NCI-H460 (cell line): ENCODE results near the gene RBM19. TPM values are rescaled to one million over a fixed set of nuclear protein-coding genes. Genes with fewer than 3 reads are reported as not detected.

Source experiments
- DNase-seq: peaks from one replicate; pipeline ENCODE4 v3.0.0-alpha.2; 2016; ENCODE audit warnings: low read depth; ENCODE audit errors: extremely low read depth
- total RNA-seq: library from RNA; depleted of rRNA; stranded (reverse); fragments of >200 nt; shearing (Covaris generic); gene quantifications from 2 replicates; pipeline ENCODE4 v1.2.3, GENCODE V29; 2014

The RBM19 gene
- total RNA-seq, 1 experiment from 2014 or later, result 32.6 TPM

DNA sequence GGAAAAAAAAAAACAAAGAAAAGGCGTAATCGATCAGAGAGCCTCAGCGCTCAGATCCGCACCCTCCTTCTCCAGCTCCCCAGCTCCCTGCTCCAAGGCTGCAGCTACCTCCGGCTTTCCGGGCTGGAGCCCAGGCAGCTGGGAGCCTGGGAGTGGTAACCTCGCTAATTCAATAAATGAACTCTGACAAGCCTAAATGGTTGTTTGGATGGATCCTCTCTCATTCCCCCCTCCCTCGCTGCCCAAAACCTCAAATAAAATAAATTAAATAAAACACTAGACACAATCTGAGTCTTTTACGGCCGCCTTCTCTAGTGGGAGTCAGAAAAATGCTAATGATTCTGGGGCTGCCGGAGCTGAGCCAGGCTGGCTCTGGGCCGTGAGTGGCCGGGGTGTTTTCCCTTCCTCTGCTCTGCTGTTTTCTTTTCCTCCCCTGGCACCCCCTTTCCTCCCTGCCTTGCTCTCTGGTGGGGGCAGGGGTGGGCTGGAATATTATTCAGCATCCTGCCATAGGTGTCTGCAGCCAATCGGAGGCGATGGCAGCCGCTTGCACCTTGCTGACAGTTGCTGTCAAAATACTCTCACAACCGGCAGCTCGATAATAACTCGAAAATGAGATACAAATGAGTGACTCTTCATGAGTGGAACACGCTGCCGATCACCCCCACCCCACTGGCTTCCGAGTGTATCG lies 76.1 kb downstream of the RBM19 start:
- no peak for DNase-seq

DNA sequence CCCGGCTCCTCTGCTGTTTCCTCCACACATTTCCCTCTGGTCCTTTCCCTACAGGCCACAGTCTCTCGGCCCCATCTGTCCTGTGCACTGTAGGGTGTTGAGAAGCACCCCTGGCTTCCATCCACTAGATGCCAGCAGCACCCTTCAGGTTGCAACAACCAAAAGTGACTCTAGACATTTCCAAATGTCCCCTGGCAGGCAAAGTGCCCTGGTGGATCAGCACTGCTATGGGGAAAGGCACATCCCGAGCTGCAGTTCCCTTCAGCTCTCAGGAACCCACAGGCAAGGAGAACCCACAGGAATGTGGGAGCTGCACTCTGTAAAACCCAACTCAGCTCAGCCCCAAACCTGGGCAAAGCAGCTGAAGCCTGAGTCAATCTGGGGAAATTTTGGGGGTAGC lies 77.0 kb downstream of the RBM19 start:
- no peak for DNase-seq

DNA sequence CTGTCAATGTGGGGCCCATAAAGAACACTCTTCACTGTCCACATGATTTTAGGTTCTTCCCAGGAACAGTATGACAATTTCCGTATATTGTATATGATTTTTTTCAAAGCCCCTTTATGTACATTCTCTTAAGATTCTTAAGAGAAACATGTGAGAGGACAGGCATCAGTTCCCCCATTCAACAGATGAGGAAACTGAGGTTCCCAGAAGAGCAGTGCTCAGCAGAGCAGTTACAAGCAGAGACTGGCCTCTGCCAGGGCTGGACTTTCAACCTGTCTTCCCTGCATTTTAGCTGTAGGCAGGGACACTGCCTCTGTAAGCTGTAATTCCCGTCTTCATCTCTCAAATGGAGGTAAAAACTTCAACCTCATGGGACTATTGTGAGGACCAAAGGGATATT lies 77.7 kb downstream of the RBM19 start:
- DNase-seq, result no peak

GRCh38 chr12:113887906-113888305 lies 78.2 kb downstream of the RBM19 start:
- no peak for DNase-seq

DNA sequence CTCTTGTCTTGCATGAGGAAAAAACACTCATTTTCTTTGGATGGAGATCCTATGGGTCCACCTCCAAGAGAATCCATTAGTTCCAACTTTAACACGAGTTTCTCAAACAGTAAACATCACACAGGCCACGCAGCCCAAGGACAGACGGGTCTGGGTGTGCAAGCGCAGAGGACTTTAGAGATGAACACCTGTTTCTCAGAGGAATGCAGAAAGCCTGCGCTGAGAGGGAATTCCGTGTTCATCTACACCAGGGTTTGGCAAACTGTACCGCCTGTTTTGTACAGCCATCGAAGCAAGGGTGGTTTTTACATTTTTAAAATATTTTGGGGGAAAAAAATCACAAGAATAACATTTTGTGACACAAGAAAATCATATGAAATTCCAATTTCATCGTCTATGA lies 79.4 kb downstream of the RBM19 start:
- no peak for DNase-seq

- no peak for DNase-seq
These were observed 81.7 kb downstream of the RBM19 start for GRCh38 chr12:113884392-113884791.

GRCh38 chr12:113882690-113883089 lies 83.4 kb downstream of the RBM19 start:
- DNase-seq, result no peak

DNA sequence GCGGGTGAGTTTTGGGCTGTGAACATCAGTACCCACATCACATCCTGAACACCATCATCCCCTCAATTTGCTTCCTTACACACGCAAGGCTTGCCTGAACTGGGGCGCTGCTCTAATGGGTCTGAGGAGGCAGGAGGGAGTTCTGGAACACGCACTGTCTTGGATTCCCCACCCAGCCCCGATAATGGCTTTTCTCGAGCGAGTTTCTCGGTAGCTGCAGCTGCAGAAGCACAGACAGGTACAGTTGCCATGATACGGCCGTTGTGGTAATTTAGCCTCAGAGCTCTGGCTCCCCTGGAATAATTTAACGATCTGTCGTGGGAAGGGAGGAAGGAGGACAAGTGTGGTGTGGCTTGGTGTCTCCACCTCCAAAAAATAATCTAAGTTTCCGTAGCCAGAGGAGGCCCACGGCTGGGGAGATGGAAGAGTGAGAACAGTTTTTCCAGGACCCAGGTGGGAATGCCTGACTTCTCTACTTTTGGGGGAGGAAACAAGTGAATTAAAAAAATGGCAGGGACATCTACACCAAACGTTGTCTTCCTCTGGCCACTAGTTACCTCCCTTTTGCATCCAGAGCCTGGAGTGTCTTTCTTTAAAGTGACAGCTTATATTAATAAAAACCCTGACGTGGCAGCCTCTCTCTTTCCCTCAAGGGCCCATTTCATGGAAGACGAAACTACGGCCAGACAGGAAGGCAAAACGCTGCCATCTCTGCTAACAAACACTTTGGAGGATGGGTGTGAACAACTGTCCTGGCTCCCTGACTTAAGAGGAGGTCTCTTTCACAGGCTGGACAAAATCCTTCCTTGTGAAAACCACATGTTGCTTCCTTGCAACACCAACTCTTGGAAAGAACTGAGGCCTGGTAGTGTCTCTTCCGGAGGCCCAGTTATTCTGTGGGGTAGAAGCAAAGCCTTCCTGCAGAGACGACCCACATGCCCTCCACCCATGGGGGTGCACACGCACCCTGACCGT lies 84.8 kb downstream of the RBM19 start:
- no peak for DNase-seq

DNA sequence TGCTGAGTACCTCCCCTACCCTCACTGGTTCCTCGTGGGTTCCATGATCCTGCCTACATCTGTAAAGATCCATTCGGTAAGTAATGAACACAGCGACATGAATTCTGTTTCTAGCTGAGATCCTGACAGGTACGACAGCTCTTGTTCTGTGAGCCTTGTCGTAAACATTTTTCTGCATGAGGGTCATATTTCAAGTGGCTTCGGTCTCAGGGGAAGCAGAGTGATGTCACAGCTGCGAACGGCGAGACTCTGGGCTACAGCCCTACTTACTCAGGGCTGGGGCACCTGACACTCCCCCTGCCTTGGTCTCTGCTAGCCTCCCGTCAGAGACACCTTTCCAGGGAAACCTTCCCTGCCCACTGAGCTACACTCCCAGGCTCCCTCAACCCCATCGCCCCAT lies 85.8 kb downstream of the RBM19 start:
- DNase-seq, result no peak

- no peak for DNase-seq
These were observed 86.5 kb downstream of the RBM19 start for GRCh38 chr12:113879658-113880057.

GRCh38 chr12:113877607-113878006 lies 88.5 kb downstream of the RBM19 start:
- no peak for DNase-seq

GRCh38 chr12:113876160-113876559 lies 90.0 kb downstream of the RBM19 start:
- DNase-seq, result no peak

GRCh38 chr12:113875691-113876090 lies 90.4 kb downstream of the RBM19 start:
- DNase-seq, result peak; percentile 84

GRCh38 chr12:113874999-113875561 lies 91.0 kb downstream of the RBM19 start:
- DNase-seq, result peak; percentile 74

DNA sequence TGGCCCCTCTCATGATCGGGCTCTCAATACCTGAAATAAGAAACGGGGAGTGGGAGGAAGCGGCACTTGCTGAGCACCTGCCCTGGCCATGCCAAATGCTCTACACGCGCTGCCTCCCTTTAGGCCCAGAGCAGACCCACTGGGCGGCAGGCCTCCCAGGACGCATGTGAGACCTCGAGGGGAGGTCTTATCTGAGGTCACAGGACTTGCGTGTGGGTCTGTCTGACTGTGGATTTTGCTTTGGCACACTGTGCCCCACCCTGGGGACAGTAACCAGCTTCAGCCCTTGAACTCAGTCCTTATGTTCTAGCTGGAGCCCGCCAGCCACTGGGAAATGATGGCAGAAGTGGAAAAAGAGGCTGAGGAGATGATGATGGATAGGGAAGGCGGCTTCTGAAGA lies 91.8 kb downstream of the RBM19 start:
- no peak for DNase-seq

DNA sequence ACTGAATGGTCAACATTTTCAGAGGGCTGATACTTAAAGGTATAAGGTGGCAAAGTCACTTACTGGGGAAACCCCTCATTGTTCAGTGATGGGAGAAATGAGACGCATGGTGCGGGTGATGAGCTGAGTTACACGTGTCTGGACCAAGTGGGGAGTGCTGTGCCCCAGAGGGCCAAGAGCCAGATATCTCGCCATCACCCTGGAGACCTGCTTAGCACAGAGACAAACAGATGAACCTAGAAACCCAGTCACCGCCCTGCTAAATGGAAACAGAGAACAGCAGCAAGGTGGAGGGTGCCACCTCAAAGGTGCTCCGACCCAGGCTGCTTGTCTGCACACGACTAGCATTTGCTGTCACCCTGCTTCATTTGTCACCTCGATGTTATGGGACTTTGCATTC lies 92.4 kb downstream of the RBM19 start:
- DNase-seq, result no peak

GRCh38 chr12:113870890-113871289 lies 95.2 kb downstream of the RBM19 start:
- DNase-seq, result no peak

DNA sequence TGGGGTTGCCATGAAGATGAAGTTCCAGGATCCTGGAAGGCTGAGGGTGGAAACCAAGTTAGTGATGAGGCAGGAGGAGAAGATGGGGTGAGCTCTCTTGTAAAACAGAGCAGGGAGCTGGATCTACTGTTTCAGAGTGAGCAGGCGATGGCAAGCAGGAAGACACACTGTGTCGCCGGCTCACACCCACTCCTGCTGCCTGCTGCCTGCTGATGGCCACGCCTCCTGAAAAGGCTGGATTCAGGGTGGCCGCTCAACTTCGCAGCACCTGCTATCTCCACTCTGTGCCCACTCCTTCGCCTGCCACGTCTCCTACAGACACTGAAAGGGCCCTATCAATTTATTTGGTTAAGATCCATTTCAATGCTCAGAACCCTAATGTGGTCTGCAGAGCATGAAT lies 96.1 kb downstream of the RBM19 start:
- DNase-seq, result no peak

- DNase-seq, result no peak
These were observed 97.8 kb downstream of the RBM19 start for GRCh38 chr12:113868365-113868764.

GRCh38 chr12:113867258-113867657 lies 98.9 kb downstream of the RBM19 start:
- DNase-seq, result peak; percentile 22

DNA sequence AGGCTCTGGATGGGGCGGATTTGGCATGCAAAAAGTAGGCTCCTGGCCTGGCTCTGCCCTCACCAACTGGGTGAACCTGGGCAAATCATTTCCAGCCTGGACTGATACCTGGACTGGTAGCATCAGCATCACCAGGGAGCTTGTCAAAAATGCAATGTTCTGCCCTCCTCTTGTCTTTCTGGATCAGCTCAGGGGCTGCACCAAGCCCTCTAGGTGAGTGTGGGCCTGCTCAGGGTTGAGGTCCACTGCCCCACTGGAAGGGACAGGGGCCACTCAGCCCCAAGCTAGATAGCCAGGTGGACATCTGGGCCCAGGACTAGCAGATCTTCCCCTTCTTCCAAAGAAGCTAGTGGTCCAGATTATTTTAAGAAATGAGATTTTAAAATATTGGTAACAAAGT lies 99.6 kb downstream of the RBM19 start:
- DNase-seq, result no peak

DNA sequence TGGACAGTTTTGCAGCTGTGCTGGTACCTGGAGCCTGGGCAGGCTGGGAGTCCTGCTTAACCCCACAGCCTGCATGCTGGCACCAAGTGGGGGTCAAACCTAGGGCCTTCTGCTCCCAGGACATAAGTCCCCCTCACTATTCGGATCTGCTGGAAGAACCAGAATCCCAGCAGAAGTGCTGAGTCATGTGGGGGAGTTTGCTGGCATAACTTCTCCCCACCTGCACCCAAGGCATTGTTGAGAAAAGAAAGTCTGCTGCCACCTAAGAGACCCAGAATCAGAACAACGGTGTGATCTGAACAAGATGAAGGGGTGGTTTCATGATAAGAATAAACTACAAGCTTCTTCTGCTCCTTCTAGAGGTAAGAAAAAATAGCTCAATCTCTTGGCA lies 102.7 kb downstream of the RBM19 start:
- peak; percentile 24 for DNase-seq
